Brain pericyte (primary cell): ENCODE data around the gene HES2.
"Not testable (repeated sequence)": the region's sequence is repeated elsewhere in the genome, so short reads cannot be mapped to it uniquely, and the experiment has no call there.

Experiments
- DNase-seq: peaks from one replicate; pipeline ENCODE4 v3.0.0-alpha.2; 2012; ENCODE audit warnings: low read depth, low spot score

The HES2 gene

GRCh38 chr1:6419804-6420453 lies at the start of gene HES2:
HES2 (minus strand) TSS chr1:6419919; CDS start chr1:6419820, 99 bp downstream.
- no peak for DNase-seq

GRCh38 chr1:6468729-6469461 lies 49.2 kb upstream of the HES2 start:
- DNase-seq: no peak

- no peak for DNase-seq
Observed at GRCh38 chr1:6467744-6468688, 48.3 kb upstream of the HES2 start.

- DNase-seq: no peak
Observed at GRCh38 chr1:6467224-6467623, 47.5 kb upstream of the HES2 start.

GRCh38 chr1:6466751-6467150 lies 47.0 kb upstream of the HES2 start:
- DNase-seq: no peak

- no peak for DNase-seq
Observed at GRCh38 chr1:6466023-6466422, 46.3 kb upstream of the HES2 start, which contains the start of gene TNFRSF25. TNFRSF25 (minus strand) TSS chr1:6466173; CDS start chr1:6466107, 66 bp downstream.

GRCh38 chr1:6465461-6466005 lies 45.8 kb upstream of the HES2 start:
- DNase-seq: no peak

- DNase-seq: no peak
Observed at GRCh38 chr1:6464915-6465314, 45.2 kb upstream of the HES2 start.

GRCh38 chr1:6464514-6464836 lies 44.8 kb upstream of the HES2 start:
- no peak for DNase-seq

GRCh38 chr1:6463120-6463412 lies 43.3 kb upstream of the HES2 start:
- DNase-seq: no peak

GRCh38 chr1:6462412-6463119 lies 42.8 kb upstream of the HES2 start:
- no peak for DNase-seq

- DNase-seq: no peak
Observed at GRCh38 chr1:6461538-6462411, 42.1 kb upstream of the HES2 start.

GRCh38 chr1:6461051-6461530 lies 41.4 kb upstream of the HES2 start:
- DNase-seq: no peak

GRCh38 chr1:6460301-6461050 lies 40.8 kb upstream of the HES2 start:
- DNase-seq: no peak

- no peak for DNase-seq
Observed at GRCh38 chr1:6459850-6460265, 40.1 kb upstream of the HES2 start.

GRCh38 chr1:6456800-6457466 lies 37.2 kb upstream of the HES2 start:
- DNase-seq: no peak

- not testable (repeated sequence) for DNase-seq
Observed at GRCh38 chr1:6455752-6456520, 36.2 kb upstream of the HES2 start.
